Left colon (tissue), 2 donors: ENCODE results near the gene ACSM4. TPM values are rescaled to one million over a fixed set of nuclear protein-coding genes. Genes with fewer than 3 reads are reported as not detected.
"Not testable (repeated sequence)": the region's sequence is repeated elsewhere in the genome, so short reads cannot be mapped to it uniquely, and the experiment has no call there.

ENCODE experiments used
- ATAC-seq: fragments of 200-7000 bp; cut with Tn5 transposase; one replicate; pipeline ENCODE4 v1.9.1; 2020; ENCODE audit warnings: mild to moderate bottlenecking, moderate library complexity
- DNase-seq, 2 donors: peaks; one replicate each; pipeline ENCODE4 v3.0.0-alpha.2; 2020
- intact Hi-C, 2 donors: fragments of 100-400 bp; cut with DNase I in 1 of 2; cut with micrococcal nuclease in 1 of 2; formaldehyde crosslinking; loops; one replicate each; pipeline versions ENCODE4 v1.11.2 to v1.14.0; 2022; cut with DNase I, micrococcal nuclease
- long read RNA-seq: library from polyadenylated mRNA; unstranded; transcript quantifications from one replicate; pipeline ENCODE4 v2.0.0, GENCODE V29; 2021
- total RNA-seq, 2 donors: library from RNA; stranded (reverse); fragmentation: NEBNext Ultra II Directional; extraction: Animal tissue kit (Norgen Biotek cat#: 25700); gene quantifications; one replicate each; pipeline ENCODE4 v1.2.1, GENCODE V29; 2021
- donor health status: DM: no; HTN: no; CAD: no.
- donor health status: DM: yes; HTN: yes; CAD: no.

ACSM4 gene, protein sequence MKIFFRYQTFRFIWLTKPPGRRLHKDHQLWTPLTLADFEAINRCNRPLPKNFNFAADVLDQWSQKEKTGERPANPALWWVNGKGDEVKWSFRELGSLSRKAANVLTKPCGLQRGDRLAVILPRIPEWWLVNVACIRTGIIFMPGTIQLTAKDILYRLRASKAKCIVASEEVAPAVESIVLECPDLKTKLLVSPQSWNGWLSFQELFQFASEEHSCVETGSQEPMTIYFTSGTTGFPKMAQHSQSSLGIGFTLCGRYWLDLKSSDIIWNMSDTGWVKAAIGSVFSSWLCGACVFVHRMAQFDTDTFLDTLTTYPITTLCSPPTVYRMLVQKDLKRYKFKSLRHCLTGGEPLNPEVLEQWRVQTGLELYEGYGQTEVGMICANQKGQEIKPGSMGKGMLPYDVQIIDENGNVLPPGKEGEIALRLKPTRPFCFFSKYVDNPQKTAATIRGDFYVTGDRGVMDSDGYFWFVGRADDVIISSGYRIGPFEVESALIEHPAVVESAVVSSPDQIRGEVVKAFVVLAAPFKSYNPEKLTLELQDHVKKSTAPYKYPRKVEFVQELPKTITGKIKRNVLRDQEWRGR
- not detected for total RNA-seq
- long read RNA-seq, result 0 reads

GRCh38 chr12:7303772-7304171 is at the start of gene ACSM4:
TSS of gene ACSM4 (plus strand) at chr12:7304072. CDS start at chr12:7304332, 260 bp downstream.
- intact Hi-C loops, result no loop called here
- ATAC-seq, result no peak
- DNase-seq, result no peak

DNA sequence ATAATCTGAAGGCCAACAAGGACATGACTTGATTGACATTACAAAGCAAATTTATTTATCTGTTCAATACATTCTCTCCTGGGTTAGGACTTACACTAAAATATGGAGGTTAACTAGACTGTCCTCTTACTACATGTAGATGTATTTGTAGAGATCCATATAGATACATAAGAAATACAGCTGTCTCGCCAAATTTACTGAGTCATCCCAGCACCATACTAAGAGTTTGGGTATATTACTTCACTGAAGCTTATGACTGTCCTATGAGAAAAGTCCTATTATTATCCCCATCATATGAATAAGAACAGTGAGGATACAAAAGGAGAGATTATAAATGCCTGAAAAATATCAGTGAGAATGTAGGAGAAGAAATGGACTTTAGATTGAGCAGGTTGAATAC is 44.8 kb upstream of the ACSM4 start:
- ATAC-seq (no peak), DNase-seq (no peak)
- intact Hi-C loops, result no loop called here

DNA sequence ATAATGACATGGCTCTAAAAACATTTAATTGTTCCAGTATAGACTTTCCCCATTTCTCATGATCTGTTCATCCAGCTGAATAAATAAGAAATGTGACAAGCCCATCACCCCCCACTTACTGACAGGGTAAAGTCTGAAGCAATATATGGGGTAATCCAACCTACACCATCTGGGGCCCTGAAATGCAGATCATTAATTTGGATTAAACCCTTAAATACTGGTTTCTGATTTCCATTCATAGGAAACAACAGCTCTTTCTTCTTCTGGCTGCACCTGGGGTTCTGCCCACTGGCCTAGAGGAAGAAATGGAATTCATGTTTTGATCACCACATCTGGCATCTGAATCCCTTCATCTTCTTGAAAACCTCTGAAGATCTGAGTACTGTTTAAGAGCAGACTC is 39.3 kb upstream of the ACSM4 start:
- intact Hi-C loops, result no loop called here
- DNase-seq (no peak), ATAC-seq (no peak)

DNA sequence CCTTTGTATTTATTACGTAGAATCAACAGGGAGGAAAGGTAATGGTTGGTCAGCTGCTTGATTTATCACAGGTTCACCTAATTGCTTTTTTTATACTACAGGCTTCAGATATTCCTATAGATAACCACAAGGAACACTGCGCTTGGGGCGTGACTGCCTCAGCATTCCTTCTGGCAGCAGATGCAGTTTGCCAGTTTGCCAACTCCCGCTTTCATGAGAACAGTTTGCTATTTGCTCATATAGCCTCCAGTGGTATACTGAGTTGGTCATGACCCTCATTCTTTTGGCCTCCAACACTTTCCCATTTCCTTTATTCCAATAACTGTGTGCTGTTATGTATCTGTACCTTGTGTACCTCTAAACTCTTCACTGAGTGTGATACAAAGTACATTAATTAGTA is 38.6 kb upstream of the ACSM4 start:
- intact Hi-C loops, result no loop called here
- DNase-seq (no peak), ATAC-seq (no peak)

DNA sequence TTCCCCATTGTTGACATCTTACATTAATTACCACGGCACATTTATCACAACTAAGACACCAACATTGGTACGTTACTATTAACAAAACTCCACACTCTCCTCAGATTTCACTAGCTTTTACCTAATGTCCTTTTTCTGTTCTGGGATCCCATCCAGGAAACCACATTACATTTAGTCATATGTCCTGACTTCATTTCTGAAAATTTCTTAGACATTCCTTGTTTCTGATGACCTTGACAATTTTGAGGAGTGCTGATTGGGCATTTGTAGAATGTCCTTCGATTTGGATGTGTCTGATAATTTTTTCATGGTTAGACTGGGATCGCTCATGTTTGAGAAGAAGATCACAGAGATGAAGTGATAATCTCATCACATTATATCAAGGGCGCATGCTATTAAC is 34.6 kb upstream of the ACSM4 start:
- DNase-seq, result no peak
- ATAC-seq, result no peak
- intact Hi-C loops, result no loop called here

- intact Hi-C loops, result no loop called here
- ATAC-seq (no peak), DNase-seq (no peak)
These were observed 31.9 kb upstream of the ACSM4 start for GRCh38 chr12:7271893-7272514.

- intact Hi-C loops, ATAC-seq, DNase-seq: not testable (repeated sequence)
These were observed 28.4 kb upstream of the ACSM4 start for GRCh38 chr12:7275482-7275881.

- DNase-seq (no peak), ATAC-seq (no peak)
- intact Hi-C loops, result no loop called here
These were observed 21.0 kb upstream of the ACSM4 start for GRCh38 chr12:7282844-7283243.

DNA sequence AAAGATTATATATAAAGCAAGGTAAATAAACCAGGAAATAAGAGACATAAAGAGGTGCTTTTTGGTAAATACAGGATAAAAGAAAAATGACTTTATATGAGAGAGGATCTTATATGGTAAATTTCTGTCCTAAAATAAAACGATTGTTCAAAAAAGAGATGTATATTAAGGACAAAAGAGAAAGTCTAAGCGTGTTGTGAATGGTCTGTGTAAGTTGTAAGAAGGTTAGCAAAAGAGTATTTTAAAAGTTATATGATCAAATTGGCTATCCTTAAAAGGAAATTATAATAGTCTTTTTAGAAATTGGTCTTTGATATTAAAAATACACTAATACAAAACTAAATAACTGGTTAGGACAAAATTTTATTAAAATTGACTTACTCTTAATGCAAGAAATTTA is 14.1 kb upstream of the ACSM4 start:
- no peak for DNase-seq
- ATAC-seq, result no peak
- intact Hi-C loops, result no loop called here

- ATAC-seq, DNase-seq, intact Hi-C loops: not testable (repeated sequence)
These were observed 13.3 kb upstream of the ACSM4 start for GRCh38 chr12:7290588-7290987.

- intact Hi-C loops, result no loop called here
- DNase-seq (no peak), ATAC-seq (no peak)
These were observed 11.6 kb upstream of the ACSM4 start for GRCh38 chr12:7292300-7292699.

- ATAC-seq (no peak), DNase-seq (no peak)
- intact Hi-C loops, result no loop called here
These were observed 10.2 kb upstream of the ACSM4 start for GRCh38 chr12:7293670-7294069.

DNA sequence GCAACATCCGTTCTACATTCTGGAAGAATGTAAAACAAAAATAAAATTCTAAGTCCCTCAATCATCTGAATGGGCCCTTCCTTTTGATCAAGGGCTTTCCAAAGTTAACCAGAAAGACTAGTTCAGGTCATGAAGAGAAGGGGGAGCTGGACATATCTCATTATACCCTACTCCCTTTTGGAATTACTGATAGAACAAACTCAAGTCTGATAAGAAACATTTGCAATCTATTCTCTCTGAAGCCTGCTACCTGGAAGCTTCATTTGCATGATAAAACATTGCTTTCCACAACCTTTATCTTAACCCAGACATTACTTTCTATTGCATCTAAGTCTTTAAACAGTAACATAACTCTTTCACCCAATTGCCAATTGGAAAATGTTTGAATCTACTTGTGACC is 8.3 kb upstream of the ACSM4 start:
- ATAC-seq (no peak), DNase-seq (no peak)
- intact Hi-C loops, result no loop called here

DNA sequence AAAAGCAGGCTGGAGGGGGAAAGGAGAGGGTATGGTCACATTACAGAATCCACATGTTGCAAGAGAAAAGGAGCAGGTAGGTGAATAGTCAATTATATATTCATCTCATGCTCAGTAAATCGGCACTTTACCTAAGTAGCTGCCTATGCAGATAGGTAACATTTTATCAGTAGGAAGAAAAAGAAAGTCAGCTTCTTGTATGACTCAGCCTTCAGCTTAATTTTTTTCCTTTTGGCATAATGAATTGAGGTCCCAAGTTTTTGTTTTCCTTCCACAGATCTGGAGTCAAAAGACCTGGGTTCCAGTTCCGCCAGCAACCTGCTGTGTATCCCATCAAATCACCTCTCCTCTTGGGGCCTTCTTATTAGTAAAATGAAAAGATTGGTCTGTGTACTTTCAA is 6.0 kb upstream of the ACSM4 start:
- intact Hi-C loops, result no loop called here
- no peak for ATAC-seq
- no peak for DNase-seq

GRCh38 chr12:7302266-7302986 is 1.4 kb upstream of the ACSM4 start:
- intact Hi-C loops, result no loop called here
- ATAC-seq, result no peak
- DNase-seq, result no peak

DNA sequence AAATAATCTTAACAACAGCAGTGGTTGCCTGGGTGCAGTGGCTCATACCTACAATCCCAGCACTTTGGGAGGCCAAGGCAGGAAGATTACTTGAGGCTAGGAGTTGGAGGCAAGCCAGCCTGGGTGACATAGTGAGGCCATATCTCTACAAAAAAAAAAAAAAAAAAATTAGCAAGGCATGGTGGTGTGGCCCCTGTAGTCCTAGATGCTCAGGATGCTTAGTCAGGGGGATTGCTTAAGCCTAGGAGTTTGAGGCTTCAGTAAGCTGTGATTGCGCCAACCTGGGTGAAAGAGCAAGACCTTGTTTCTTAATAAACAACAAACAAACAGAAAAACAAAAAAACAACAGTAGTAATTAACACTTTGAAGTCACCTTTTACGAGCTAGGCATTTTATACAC is 642 bp upstream of the ACSM4 start:
- no peak for DNase-seq
- intact Hi-C loops, result no loop called here
- ATAC-seq, result no peak

- DNase-seq, result no peak
- intact Hi-C loops, result no loop called here
- ATAC-seq, result no peak
These were observed 584 bp downstream of the ACSM4 start for GRCh38 chr12:7304456-7304855.

GRCh38 chr12:7310070-7310469 is 6.2 kb downstream of the ACSM4 start:
- intact Hi-C loops, result no loop called here
- DNase-seq, result no peak
- ATAC-seq, result no peak

GRCh38 chr12:7319930-7320329 is 16.1 kb downstream of the ACSM4 start:
- intact Hi-C loops, result no loop called here
- DNase-seq (no peak), ATAC-seq (no peak)

GRCh38 chr12:7321624-7322023 is 17.8 kb downstream of the ACSM4 start:
- ATAC-seq (no peak), DNase-seq (no peak)
- intact Hi-C loops, result no loop called here
